Vagina (tissue), 2 donors: ENCODE measurements around the gene LARP6.

Source experiments
- POLR2A ChIP-seq, 2 donors: fragments of 450-650 bp; IDR thresholded peaks; one replicate each; pipeline ENCODE4 v1.6.1; 2017; ENCODE audit warnings: antibody characterized with exemption in 2 of 2, mild to moderate bottlenecking in 2 of 2, moderate library complexity in 2 of 2
- POLR2AphosphoS5 ChIP-seq, 2 donors: sonication (generic); formaldehyde crosslinking; IDR thresholded peaks; one replicate each; pipeline ENCODE4 v1.9.0; 2017; ENCODE audit warnings: antibody characterized with exemption in 2 of 2, mild to moderate bottlenecking in 2 of 2, low read depth in 1 of 2; ENCODE audit not compliant: insufficient read depth in 1 of 2
- TF ChIP-seq, protein P1 (sequence below), 3 experiments: fragments of 450-650 bp in 2 of 3; fragments of 200-600 bp in 1 of 3; sonication (generic) in 1 of 3; IDR thresholded peaks; one replicate each; pipeline ENCODE4 v1.5.1; 2017 to 2019; ENCODE audit warnings: antibody characterized with exemption in 3 of 3, mild to moderate bottlenecking in 2 of 3, moderate library complexity in 2 of 3

DNA sequence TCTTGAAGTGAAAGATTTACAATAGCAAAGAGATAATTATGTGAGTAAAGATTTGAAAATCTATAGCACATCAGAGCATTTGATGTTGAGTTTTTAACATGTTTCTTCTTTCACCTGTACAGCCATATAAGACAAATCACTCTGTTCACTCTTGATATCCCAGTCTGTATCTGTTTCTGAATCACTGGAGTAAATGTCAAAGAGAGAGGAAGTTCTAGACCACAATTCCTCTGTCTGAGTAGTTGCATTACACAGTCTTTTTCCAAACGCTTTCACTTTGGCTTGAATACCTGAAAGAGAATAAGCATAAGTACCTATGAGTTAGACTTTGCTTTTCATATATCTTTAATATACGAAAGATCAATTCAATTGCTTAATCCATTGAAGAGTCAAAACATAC is 28.4 kb upstream of the LARP6 start:
- TF ChIP-seq, protein P1, sequence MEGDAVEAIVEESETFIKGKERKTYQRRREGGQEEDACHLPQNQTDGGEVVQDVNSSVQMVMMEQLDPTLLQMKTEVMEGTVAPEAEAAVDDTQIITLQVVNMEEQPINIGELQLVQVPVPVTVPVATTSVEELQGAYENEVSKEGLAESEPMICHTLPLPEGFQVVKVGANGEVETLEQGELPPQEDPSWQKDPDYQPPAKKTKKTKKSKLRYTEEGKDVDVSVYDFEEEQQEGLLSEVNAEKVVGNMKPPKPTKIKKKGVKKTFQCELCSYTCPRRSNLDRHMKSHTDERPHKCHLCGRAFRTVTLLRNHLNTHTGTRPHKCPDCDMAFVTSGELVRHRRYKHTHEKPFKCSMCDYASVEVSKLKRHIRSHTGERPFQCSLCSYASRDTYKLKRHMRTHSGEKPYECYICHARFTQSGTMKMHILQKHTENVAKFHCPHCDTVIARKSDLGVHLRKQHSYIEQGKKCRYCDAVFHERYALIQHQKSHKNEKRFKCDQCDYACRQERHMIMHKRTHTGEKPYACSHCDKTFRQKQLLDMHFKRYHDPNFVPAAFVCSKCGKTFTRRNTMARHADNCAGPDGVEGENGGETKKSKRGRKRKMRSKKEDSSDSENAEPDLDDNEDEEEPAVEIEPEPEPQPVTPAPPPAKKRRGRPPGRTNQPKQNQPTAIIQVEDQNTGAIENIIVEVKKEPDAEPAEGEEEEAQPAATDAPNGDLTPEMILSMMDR (IDR thresholded peaks at IDR 0.05): no peak
- TF ChIP-seq POLR2AphosphoS5 (IDR thresholded peaks at IDR 0.05; ENCODE audit: insufficient read depth in 1 of 2, low read depth in 1 of 2) (no peak), POLR2A (IDR thresholded peaks at IDR 0.05) (no peak)
